Measurements from ENCODE around the gene BPIFA1.

The BPIFA1 gene

DNA sequence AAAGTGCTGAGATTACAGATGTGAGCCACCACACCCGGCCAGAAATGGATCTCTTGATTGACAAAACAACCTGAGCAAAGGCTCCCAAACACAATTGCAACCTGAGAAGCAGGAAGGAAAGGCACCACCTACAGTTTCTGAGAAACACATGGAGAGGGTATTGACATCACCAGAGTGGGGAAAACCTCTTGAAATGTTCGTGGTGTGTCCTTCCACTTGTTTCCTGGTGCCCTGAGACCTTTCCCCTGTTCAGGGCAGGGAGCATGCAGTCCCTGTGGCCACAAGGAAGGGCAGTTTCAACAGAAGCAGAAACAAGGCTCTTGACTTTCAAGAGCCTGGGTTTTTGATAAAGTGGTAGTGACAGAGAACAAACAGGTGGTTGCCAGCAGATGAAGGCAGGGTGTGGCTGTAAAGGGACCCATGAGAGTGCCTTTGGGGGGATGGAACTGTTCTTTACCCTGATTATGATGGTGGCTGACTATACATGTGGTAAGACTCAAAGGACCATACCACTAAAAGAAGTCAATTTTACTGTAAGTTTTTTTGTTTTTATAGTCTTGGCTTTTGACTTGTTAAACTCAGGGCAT is 3.2 kb upstream of the BPIFA1 start:
- ATAC-seq: no peak
- Mint-ChIP-seq H3K4me1 (peaks cover 6% of the 10 kb centered on the region), H3K9me3 (peaks cover 3% of the 10 kb centered on the region), H3K27me3 (peaks cover 64% of the 10 kb centered on the region), H3K36me3 (no peaks in the 10 kb centered on the region), H3K27ac (no peak overlapping the region), H3K4me3 (no peak overlapping the region)

DNA sequence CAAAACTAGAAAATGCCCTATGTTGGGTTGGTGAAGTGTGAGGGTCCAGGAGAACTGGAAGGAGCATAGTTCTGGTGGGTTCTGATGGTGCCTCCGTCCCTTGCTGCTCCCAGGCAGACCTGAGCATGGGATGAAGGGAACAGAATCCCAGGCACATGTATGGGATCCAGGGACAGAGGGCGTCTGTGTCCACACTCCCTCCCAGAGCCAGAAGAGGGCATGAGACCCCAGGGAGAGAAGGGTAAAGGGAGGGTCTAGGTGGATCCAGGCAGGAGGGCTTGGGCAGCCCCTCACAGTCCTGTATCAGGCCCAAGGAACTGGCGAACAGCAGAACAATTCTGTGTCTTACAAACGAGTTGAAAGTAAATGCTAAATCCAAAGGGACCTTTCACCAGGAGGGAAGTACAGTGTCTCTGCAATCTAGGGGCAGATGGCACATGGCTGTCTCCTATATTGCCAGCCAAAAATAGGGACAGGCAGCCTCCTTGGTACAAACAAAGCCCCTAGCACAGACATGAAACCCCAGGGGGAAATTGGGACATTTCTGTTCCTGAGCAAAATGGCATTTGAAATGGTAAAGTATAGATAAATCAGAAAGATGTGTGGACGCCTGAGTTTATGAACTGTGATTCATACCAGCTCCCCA is 2.5 kb upstream of the BPIFA1 start:
- peaks cover 3% of the 10 kb centered on the region for H3K9me3 Mint-ChIP-seq

GRCh38 chr20:33234050-33234449 is 1.7 kb upstream of the BPIFA1 start:
- no peak overlapping the region for H3K4me3 Mint-ChIP-seq
- no peak for ATAC-seq
- no peak overlapping the region for H3K27ac Mint-ChIP-seq
- H3K9me3 Mint-ChIP-seq: peaks cover 3% of the 10 kb centered on the region
- peaks cover 66% of the 10 kb centered on the region for H3K27me3 Mint-ChIP-seq
- peaks cover 6% of the 10 kb centered on the region for H3K4me1 Mint-ChIP-seq
- H3K36me3 Mint-ChIP-seq: no peaks in the 10 kb centered on the region

More for the DNA sequence above, 2.5 kb upstream of the BPIFA1 start:
- Mint-ChIP-seq H3K27ac (no peak overlapping the region), H3K4me1 (peaks cover 6% of the 10 kb centered on the region), H3K36me3 (no peaks in the 10 kb centered on the region), H3K27me3 (peaks cover 63% of the 10 kb centered on the region), H3K4me3 (no peak overlapping the region)
- no peak for ATAC-seq

DNA sequence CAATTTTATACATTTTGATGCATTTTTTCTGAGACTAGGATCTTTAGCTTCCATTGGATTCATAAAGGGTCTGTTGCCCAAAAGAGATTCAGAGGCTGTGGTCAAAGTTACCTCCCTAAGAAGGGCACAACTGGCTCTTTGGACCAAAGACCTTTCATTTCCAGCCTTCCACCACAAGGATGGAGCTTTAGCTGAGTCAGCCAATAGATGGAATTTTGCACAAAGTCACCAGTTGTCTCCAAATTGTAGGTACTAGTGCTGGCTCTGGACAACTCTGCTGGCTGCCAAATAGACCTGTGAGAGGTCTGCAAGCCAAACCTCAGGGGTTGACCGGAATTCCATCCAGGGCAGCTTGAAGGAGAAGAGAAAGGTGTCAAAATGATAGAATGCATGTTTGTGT is 555 bp downstream of the BPIFA1 start:
- peaks cover 64% of the 10 kb centered on the region for H3K27me3 Mint-ChIP-seq
- H3K4me3 Mint-ChIP-seq: no peak overlapping the region
- no peaks in the 10 kb centered on the region for H3K4me1 Mint-ChIP-seq
- ATAC-seq: no peak
- no peaks in the 10 kb centered on the region for H3K36me3 Mint-ChIP-seq
- H3K9me3 Mint-ChIP-seq: no peaks in the 10 kb centered on the region
- no peak overlapping the region for H3K27ac Mint-ChIP-seq

GRCh38 chr20:33237989-33238388 is 2.2 kb downstream of the BPIFA1 start:
- Mint-ChIP-seq H3K4me3 (no peak overlapping the region), H3K27me3 (peaks cover 48% of the 10 kb centered on the region), H3K9me3 (no peaks in the 10 kb centered on the region), H3K27ac (no peak overlapping the region), H3K36me3 (no peaks in the 10 kb centered on the region), H3K4me1 (no peaks in the 10 kb centered on the region)
- no peak for ATAC-seq

GRCh38 chr20:33239418-33239817 is 3.6 kb downstream of the BPIFA1 start:
- ATAC-seq: no peak
- H3K4me1 Mint-ChIP-seq: no peaks in the 10 kb centered on the region
- peaks cover 35% of the 10 kb centered on the region for H3K27me3 Mint-ChIP-seq
- H3K27ac Mint-ChIP-seq: no peak overlapping the region
- no peaks in the 10 kb centered on the region for H3K9me3 Mint-ChIP-seq
- no peak overlapping the region for H3K4me3 Mint-ChIP-seq
- no peaks in the 10 kb centered on the region for H3K36me3 Mint-ChIP-seq

GRCh38 chr20:33239979-33240736 is 4.4 kb downstream of the BPIFA1 start:
- H3K27ac Mint-ChIP-seq: no peak overlapping the region

GRCh38 chr20:33240923-33241322 is 5.1 kb downstream of the BPIFA1 start:
- H3K36me3 Mint-ChIP-seq: no peaks in the 10 kb centered on the region
- no peaks in the 10 kb centered on the region for H3K9me3 Mint-ChIP-seq
- no peak overlapping the region for H3K4me3 Mint-ChIP-seq
- no peak for ATAC-seq
- H3K27ac Mint-ChIP-seq: no peak overlapping the region
- H3K4me1 Mint-ChIP-seq: no peaks in the 10 kb centered on the region
- H3K27me3 Mint-ChIP-seq: peaks cover 29% of the 10 kb centered on the region

More at GRCh38 chr20:33239979-33240736, 4.4 kb downstream of the BPIFA1 start:
- peaks cover 29% of the 10 kb centered on the region for H3K27me3 Mint-ChIP-seq
- no peak overlapping the region for H3K4me3 Mint-ChIP-seq
- H3K4me1 Mint-ChIP-seq: no peaks in the 10 kb centered on the region
- no peak for ATAC-seq
- H3K36me3 Mint-ChIP-seq: no peaks in the 10 kb centered on the region
- H3K9me3 Mint-ChIP-seq: no peaks in the 10 kb centered on the region

DNA sequence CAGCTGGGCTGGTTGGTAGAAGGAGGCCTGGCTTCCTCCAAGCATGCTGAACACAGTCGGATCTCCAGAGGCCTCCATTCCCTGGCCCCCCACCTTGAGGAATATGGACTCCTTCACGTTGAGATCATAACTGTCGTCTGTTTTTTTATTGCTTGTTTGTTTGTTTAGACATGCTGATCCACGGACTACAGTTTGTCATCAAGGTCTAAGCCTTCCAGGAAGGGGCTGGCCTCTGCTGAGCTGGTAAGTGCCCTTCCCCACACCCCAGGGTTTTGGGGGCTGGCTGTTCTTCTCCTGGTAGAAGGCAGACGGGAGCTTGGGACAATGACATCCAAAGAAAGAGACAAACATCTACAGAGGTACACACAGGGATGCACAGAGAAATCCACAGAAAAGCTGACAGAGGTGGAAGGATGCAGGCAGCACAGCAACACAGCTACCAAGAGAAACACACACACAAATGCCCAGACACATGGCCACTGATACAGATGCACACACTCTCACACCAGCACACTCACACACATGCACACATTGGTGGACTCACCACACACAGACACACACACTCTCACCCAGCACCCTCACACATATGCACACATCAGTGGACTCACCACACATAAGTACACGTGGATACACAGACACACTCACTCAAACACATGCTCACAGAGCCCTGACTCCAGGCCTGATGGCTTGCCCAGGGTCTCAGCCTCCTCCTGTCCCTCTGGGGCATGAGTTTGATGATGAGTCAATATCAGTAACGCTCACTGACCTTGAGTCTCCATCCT is 6.7 kb downstream of the BPIFA1 start:
- Mint-ChIP-seq H3K4me1 (no peaks in the 10 kb centered on the region), H3K4me3 (no peak overlapping the region), H3K36me3 (no peaks in the 10 kb centered on the region), H3K27me3 (peaks cover 22% of the 10 kb centered on the region), H3K27ac (no peak overlapping the region), H3K9me3 (no peaks in the 10 kb centered on the region)
- no peak for ATAC-seq

DNA sequence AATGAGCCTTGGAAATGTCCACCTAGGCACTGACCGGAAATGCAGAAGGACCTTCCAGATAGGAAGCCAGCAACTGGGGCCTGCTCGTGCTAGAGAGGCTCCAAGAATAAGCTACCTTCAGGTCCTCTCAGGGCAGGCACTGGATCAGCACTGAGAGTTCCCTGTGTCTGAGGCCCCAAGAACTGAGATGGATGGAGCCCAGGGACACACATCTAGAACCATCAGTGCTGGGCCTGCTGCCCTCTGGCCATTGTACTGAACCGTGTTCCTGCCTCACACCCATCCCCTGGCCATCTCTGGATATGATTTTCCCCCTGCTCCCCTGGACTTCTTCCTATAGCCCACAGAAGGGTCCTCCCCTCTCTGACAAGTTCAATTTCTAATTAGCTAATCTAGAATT is 10.3 kb downstream of the BPIFA1 start:
- Mint-ChIP-seq H3K36me3 (no peaks in the 10 kb centered on the region), H3K27me3 (no peaks in the 10 kb centered on the region), H3K4me1 (no peaks in the 10 kb centered on the region), H3K4me3 (no peak overlapping the region), H3K27ac (no peak overlapping the region), H3K9me3 (no peaks in the 10 kb centered on the region)
- ATAC-seq: no peak

GRCh38 chr20:33249456-33249855 is 13.7 kb downstream of the BPIFA1 start:
- no peaks in the 10 kb centered on the region for H3K36me3 Mint-ChIP-seq
- no peak for ATAC-seq
- H3K27ac Mint-ChIP-seq: no peak overlapping the region
- no peaks in the 10 kb centered on the region for H3K4me1 Mint-ChIP-seq
- peaks cover 5% of the 10 kb centered on the region for H3K9me3 Mint-ChIP-seq
- H3K27me3 Mint-ChIP-seq: peaks cover 8% of the 10 kb centered on the region
- no peak overlapping the region for H3K4me3 Mint-ChIP-seq

- peaks cover 6% of the 10 kb centered on the region for H3K9me3 Mint-ChIP-seq
- H3K27me3 Mint-ChIP-seq: peaks cover 16% of the 10 kb centered on the region
- H3K36me3 Mint-ChIP-seq: no peaks in the 10 kb centered on the region
- no peaks in the 10 kb centered on the region for H3K4me1 Mint-ChIP-seq
- H3K4me3 Mint-ChIP-seq: no peak overlapping the region
- ATAC-seq: no peak
- H3K27ac Mint-ChIP-seq: no peak overlapping the region
Observed at GRCh38 chr20:33250666-33251065, 14.9 kb downstream of the BPIFA1 start.

DNA sequence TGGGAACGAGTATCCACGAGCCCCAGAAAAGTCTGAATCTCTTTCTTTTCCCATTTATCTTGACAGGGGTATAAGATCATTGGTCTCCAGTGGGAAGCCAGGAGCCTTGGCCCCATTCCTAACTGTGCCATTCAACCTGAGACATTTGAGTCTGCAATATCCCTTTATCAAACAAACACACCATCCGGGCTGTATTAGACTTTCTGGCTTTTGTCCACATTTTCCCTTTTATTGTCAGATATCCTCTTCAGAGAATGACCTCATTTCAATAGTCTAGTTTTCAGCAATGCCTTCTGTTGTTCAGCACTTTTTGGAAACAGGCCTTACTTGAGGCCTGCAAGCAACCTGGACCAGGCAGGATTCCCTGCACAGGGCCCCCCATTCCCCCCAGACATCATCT is 15.7 kb downstream of the BPIFA1 start:
- peaks cover 23% of the 10 kb centered on the region for H3K27me3 Mint-ChIP-seq
- H3K4me3 Mint-ChIP-seq: no peak overlapping the region
- H3K4me1 Mint-ChIP-seq: no peaks in the 10 kb centered on the region
- no peak for ATAC-seq
- H3K36me3 Mint-ChIP-seq: no peaks in the 10 kb centered on the region
- H3K27ac Mint-ChIP-seq: no peak overlapping the region
- peaks cover 6% of the 10 kb centered on the region for H3K9me3 Mint-ChIP-seq

DNA sequence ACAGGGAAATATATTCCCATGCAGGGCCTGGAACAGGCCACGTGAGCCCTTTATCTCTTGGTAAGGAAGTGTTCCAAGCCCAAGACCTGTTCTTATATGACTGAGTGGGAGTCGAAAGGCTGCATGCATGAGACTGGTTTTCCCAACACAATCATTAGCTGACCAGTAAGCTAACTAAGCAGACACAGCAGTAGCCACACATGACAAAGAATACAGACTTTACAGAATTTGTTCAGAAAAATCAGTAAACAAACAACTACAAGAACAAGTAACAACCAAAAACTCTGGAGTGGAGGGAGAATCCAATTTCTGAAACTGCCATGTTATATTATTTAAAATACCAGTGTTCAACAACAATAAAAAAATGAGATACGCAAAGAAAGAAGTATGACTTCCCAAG is 16.7 kb downstream of the BPIFA1 start:
- H3K36me3 Mint-ChIP-seq: no peaks in the 10 kb centered on the region
- H3K4me3 Mint-ChIP-seq: no peak overlapping the region
- no peaks in the 10 kb centered on the region for H3K4me1 Mint-ChIP-seq
- H3K9me3 Mint-ChIP-seq: peaks cover 6% of the 10 kb centered on the region
- ATAC-seq: no peak
- no peak overlapping the region for H3K27ac Mint-ChIP-seq
- peaks cover 32% of the 10 kb centered on the region for H3K27me3 Mint-ChIP-seq

GRCh38 chr20:33255005-33255404 is 19.2 kb downstream of the BPIFA1 start:
- Mint-ChIP-seq H3K9me3 (peaks cover 6% of the 10 kb centered on the region), H3K27ac (no peak overlapping the region), H3K27me3 (peaks cover 32% of the 10 kb centered on the region), H3K4me1 (no peaks in the 10 kb centered on the region), H3K4me3 (no peak overlapping the region), H3K36me3 (no peaks in the 10 kb centered on the region)
- no peak for ATAC-seq

All from stimulated activated memory B cell treated with anti-CD40 and anti-IgM and Interleukin-4, amounts not matched to agents 10 μg/mL and 1 μg/mL and 100 μg/mL, for 72 hours (primary cell).